GM12878 (cell line): Measurements from ENCODE around the gene FBXO3. TPM values are rescaled to one million over a fixed set of nuclear protein-coding genes. Genes with fewer than 3 reads are reported as not detected.

Experiments
- ATAC-seq: fragments of 200-7000 bp; cut with Tn5 transposase; 3 replicates; pipeline ENCODE4 v1.9.1; 2020; ENCODE audit warnings: mild to moderate bottlenecking, moderate library complexity
- BruUV-seq: library from RNA; stranded (reverse); fragments of 400-500 nt; replicated peaks from 2 replicates; lab custom pipeline; 2021; lab: Mats Ljungman, UMichigan
- CTCF ChIA-PET: fragments of 300-600 bp; sonication (Branson Sonifier 250); formaldehyde crosslinking; extraction: SDS; loops from one replicate; lab custom pipeline; 2021; ENCODE audit warnings: inconsistent platforms; lab: Yijun Ruan, JAX
- POLR2A ChIA-PET: fragments of 350-600 bp; formaldehyde crosslinking; extraction: SDS; loops from one replicate; lab custom pipeline; 2021; ENCODE audit warnings: inconsistent platforms; lab: Charles Lee
- RAD21 ChIA-PET: fragments of 300-600 bp; sonication (Branson Sonifier 250); formaldehyde crosslinking; loops from one replicate; lab custom pipeline; 2023; ENCODE audit warnings: antibody characterized with exemption; ENCODE audit not compliant: unreplicated experiment; lab: Charles Lee
- SMC1A ChIA-PET: fragments of 300-600 bp; sonication (Branson Sonifier 250); formaldehyde crosslinking; loops from one replicate; lab custom pipeline; 2023; ENCODE audit not compliant: unreplicated experiment, uncharacterized antibody; lab: Charles Lee
- DNase-seq: peaks from one replicate; pipeline ENCODE4 v3.0.0-alpha.2; 2011; ENCODE audit warnings: low read depth, low spot score
- FAIRE-seq: peaks from 3 replicates; lab custom pipeline; 2011; peaks lifted over from hg19 to GRCh38; lab: Jason Lieb, UNC
- H2AFZ ChIP-seq: 2 replicates; pipeline ENCODE4 v1.6.0; 2011; ENCODE audit warnings: low read depth, low read length, control low read depth; ENCODE audit not compliant: control insufficient read depth
- H3K27ac ChIP-seq: 2 replicates; pipeline ENCODE4 v1.5.1; 2011; ENCODE audit warnings: control low read depth; ENCODE audit not compliant: control insufficient read depth, insufficient read depth
- H3K27me3 ChIP-seq, 2 experiments: replicated peaks in 1 of 2; 2 replicates each; pipeline versions ENCODE4 v1.6.0 to v1.6.1; 2011; ENCODE audit warnings: low read length in 1 of 2; ENCODE audit not compliant: control insufficient read depth in 2 of 2, insufficient read depth in 2 of 2
- H3K36me3 ChIP-seq, 2 experiments: 2 replicates each; pipeline ENCODE4 v1.5.1; 2011; ENCODE audit warnings: low read length in 1 of 2; ENCODE audit not compliant: control insufficient read depth in 2 of 2, insufficient read depth in 2 of 2
- H3K4me1 ChIP-seq: 2 replicates; pipeline ENCODE4 v1.6.1; 2011; ENCODE audit warnings: mild to moderate bottlenecking, low read length, moderate library complexity, mixed read lengths; ENCODE audit not compliant: control insufficient read depth, insufficient read depth
- H3K4me2 ChIP-seq: 2 replicates; pipeline ENCODE4 v1.6.0; 2011; ENCODE audit warnings: control low read depth; ENCODE audit not compliant: control insufficient read depth, insufficient read depth
- H3K4me3 ChIP-seq: fragments of 200-600 bp; sonication (generic); 2 replicates; pipeline ENCODE4 v1.5.1; 2016
- H3K79me2 ChIP-seq: 2 replicates; pipeline ENCODE4 v1.6.0; 2011; ENCODE audit warnings: low read length; ENCODE audit not compliant: control insufficient read depth, insufficient read depth
- H3K9ac ChIP-seq: 2 replicates; pipeline ENCODE4 v1.8.0; 2011; ENCODE audit warnings: low read length, control low read depth, mixed read lengths; ENCODE audit not compliant: control insufficient read depth, insufficient read depth
- H3K9me3 ChIP-seq: replicated peaks from 3 replicates; pipeline ENCODE4 v1.5.1; 2011; ENCODE audit warnings: mild to moderate bottlenecking, low read length; ENCODE audit not compliant: control insufficient read depth, insufficient read depth
- H4K20me1 ChIP-seq: 2 replicates; pipeline ENCODE4 v1.6.0; 2011; ENCODE audit not compliant: control insufficient read depth, insufficient read depth
- BCL11A ChIP-seq: IDR thresholded peaks from 2 replicates; pipeline ENCODE4 v1.6.1; 2011; ENCODE audit warnings: low read depth, low read length
- CBFB ChIP-seq: IDR thresholded peaks from 2 replicates; pipeline ENCODE4 v1.6.1; 2016; ENCODE audit warnings: antibody characterized with exemption, low read depth
- CREB1 ChIP-seq: IDR thresholded peaks from 2 replicates; pipeline ENCODE4 v1.6.1; 2012; ENCODE audit warnings: low read depth, mild to moderate bottlenecking, inconsistent platforms
- HDAC2 ChIP-seq: fragments of 200-600 bp; sonication (generic); IDR thresholded peaks from 2 replicates; pipeline ENCODE4 v1.6.1; 2017
- LARP7 ChIP-seq: fragments of 450-650 bp; IDR thresholded peaks from 2 replicates; pipeline ENCODE4 v1.6.1; 2017; ENCODE audit warnings: mild to moderate bottlenecking
- MEF2A ChIP-seq: IDR thresholded peaks from 2 replicates; pipeline ENCODE4 v1.6.1; 2011; ENCODE audit warnings: low read depth, mild to moderate bottlenecking, low read length, moderate library complexity; ENCODE audit not compliant: insufficient read depth
- MEF2B ChIP-seq: fragments of 450-650 bp; IDR thresholded peaks from 2 replicates; pipeline ENCODE4 v1.6.1; 2018; ENCODE audit warnings: mild to moderate bottlenecking, moderate library complexity; ENCODE audit not compliant: partially characterized antibody, poor library complexity, severe bottlenecking
- SREBF2 ChIP-seq: IDR thresholded peaks from 2 replicates; pipeline ENCODE4 v1.6.1; 2012; ENCODE audit warnings: mild to moderate bottlenecking, low read length
- WGBS: methylation state at CpG from one replicate; pipeline ENCODE4 v1.1.6; 2016; ENCODE audit warnings: low lambda C conversion rate; ENCODE audit not compliant: insufficient replicate concordance, insufficient coverage; ENCODE audit errors: missing lambda C conversion rate; 5-methylcytosine and 5-hydroxymethylcytosine counted together
- in situ Hi-C: fragments of 300-500 bp; cut with MboI; formaldehyde crosslinking; loops from 9 replicates; pipeline ENCODE4 v1.14.3; 2018; ENCODE audit warnings: mixed read lengths
- intact Hi-C: fragments of 100-400 bp; cut with micrococcal nuclease; formaldehyde crosslinking; loops from one replicate; pipeline ENCODE4 v1.14.2; 2022; ENCODE audit not compliant: unreplicated experiment
- polyA plus RNA-seq, 11 experiments: library from polyadenylated mRNA; depleted of rRNA in 4 of 11; unstranded in 6 of 11; stranded (reverse) in 5 of 11; fragments of >200 nt; fragmentation: Nextera tagmentation in 4 of 11; fragmentation: Illumina TruSeq in 1 of 11; extraction: Ambion mirVana in 4 of 11; extraction: Trizol in 1 of 11; gene quantifications; 1 replicate in 1 of 11; 2 replicates in 10 of 11; pipeline versions ENCODE4 v1.2.1 to v1.2.3, GENCODE V29; 2011 to 2016; ENCODE audit warnings: inconsistent platforms in 2 of 11, missing spikeins in 2 of 11, low read depth in 1 of 11
- total RNA-seq, 4 experiments: library from RNA; depleted of rRNA in 3 of 4; stranded (reverse); fragments of >200 nt in 3 of 4; fragmentation: Illumina TruSeq in 1 of 4; extraction: Trizol in 1 of 4; gene quantifications; 2 replicates each; pipeline versions ENCODE4 v1.2.1 to v1.2.3, GENCODE V29; 2013 to 2021
- TF ChIP-seq, protein P1 (sequence below): IDR thresholded peaks from 2 replicates; pipeline ENCODE4 v1.6.1; 2012; ENCODE audit warnings: low read depth, low read length, improper control_type of control experiment
- TF ChIP-seq, protein P2 (sequence below): IDR thresholded peaks from 2 replicates; pipeline ENCODE4 v1.6.1; 2012; ENCODE audit warnings: mild to moderate bottlenecking, low read depth, low read length

Gene FBXO3
- total and polyA plus RNA-seq, 10 of the 15 experiments (the other 5 are each of a cell fraction or from before 2014, with no cell fraction given) = 8.9 to 33.4 (median 13.8) TPM

DNA sequence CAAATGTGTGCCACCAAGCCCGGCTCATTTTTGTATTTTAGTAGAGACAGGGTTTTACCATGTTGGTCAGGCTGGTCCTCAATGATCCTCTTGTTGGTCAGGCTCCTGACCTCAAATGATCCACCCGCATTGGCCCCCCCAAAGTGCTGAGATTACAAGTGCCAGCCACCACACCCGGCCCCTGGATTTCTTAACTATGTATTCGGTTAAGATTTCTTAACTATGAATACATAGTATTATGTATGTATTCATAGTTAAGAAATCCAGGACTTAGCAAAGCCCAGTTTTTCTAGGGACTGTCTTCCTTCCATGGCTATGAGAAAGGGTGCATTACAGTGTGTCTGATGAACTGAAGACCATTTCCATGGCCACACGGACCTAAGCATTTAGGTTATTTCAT, 75.4 kb downstream of the FBXO3 start (continued):
- TF ChIP-seq BCL11A = no peak
- no peak for TF ChIP-seq LARP7
- TF ChIP-seq HDAC2 = no peak
- TF ChIP-seq, protein P1, sequence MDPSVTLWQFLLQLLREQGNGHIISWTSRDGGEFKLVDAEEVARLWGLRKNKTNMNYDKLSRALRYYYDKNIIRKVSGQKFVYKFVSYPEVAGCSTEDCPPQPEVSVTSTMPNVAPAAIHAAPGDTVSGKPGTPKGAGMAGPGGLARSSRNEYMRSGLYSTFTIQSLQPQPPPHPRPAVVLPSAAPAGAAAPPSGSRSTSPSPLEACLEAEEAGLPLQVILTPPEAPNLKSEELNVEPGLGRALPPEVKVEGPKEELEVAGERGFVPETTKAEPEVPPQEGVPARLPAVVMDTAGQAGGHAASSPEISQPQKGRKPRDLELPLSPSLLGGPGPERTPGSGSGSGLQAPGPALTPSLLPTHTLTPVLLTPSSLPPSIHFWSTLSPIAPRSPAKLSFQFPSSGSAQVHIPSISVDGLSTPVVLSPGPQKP = no peak
- TF ChIP-seq CBFB = no peak
- no peak for TF ChIP-seq SREBF2
- TF ChIP-seq CREB1 = no peak
- TF ChIP-seq, all 136 proteins: peak for 0

DNA sequence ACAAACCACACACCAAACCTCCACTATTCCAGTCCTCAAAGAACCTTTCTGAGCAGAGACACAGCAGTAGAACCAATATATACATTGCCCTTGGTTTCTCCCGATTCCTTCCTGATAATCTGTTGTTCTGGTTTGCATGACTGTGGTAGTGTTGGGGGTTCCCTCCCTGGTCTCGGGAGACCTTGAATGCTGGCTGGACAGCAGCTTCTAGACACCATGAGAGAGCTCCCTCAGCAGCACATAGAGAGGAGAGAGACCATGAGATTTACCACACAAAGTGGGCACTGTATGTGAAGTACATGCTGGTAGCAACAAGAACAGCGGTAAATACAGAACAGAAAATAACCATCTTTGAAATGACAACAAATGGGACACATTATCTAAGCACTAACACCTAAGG, 76.3 kb downstream of the FBXO3 start:
- Histone ChIP-seq H3K36me3 (no peaks in the 10 kb centered on the region), H3K4me1 (peaks cover 12% of the 10 kb centered on the region), H3K79me2 (no peaks in the 10 kb centered on the region), H2AFZ (no peak overlapping the region), H3K4me2 (no peak overlapping the region), H3K9me3 (no peaks in the 10 kb centered on the region), H4K20me1 (no peaks in the 10 kb centered on the region), H3K4me3 (no peak overlapping the region), H3K9ac (no peak overlapping the region), H3K27ac (no peak overlapping the region), H3K27me3 (no peaks in the 10 kb centered on the region)
- 18% methylated on average over 3 of the region's 3 CpGs for WGBS
- TF ChIP-seq, protein P2, sequence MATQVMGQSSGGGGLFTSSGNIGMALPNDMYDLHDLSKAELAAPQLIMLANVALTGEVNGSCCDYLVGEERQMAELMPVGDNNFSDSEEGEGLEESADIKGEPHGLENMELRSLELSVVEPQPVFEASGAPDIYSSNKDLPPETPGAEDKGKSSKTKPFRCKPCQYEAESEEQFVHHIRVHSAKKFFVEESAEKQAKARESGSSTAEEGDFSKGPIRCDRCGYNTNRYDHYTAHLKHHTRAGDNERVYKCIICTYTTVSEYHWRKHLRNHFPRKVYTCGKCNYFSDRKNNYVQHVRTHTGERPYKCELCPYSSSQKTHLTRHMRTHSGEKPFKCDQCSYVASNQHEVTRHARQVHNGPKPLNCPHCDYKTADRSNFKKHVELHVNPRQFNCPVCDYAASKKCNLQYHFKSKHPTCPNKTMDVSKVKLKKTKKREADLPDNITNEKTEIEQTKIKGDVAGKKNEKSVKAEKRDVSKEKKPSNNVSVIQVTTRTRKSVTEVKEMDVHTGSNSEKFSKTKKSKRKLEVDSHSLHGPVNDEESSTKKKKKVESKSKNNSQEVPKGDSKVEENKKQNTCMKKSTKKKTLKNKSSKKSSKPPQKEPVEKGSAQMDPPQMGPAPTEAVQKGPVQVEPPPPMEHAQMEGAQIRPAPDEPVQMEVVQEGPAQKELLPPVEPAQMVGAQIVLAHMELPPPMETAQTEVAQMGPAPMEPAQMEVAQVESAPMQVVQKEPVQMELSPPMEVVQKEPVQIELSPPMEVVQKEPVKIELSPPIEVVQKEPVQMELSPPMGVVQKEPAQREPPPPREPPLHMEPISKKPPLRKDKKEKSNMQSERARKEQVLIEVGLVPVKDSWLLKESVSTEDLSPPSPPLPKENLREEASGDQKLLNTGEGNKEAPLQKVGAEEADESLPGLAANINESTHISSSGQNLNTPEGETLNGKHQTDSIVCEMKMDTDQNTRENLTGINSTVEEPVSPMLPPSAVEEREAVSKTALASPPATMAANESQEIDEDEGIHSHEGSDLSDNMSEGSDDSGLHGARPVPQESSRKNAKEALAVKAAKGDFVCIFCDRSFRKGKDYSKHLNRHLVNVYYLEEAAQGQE = peak; percentile 25; the same call in 1 of the 2 replicates
- TF ChIP-seq MEF2B (peak; percentile 37), MEF2A (no peak)
- no peak for FAIRE-seq
- no peak for DNase-seq
- intact Hi-C loops (no loop called here), in situ Hi-C loops (no loop called here)
- ChIA-PET CTCF (interaction anchor here (0.8 kb wide), 1 partner anchor 44 kb away, joined by 3 read pairs; no protein-coding TSS in a partner anchor), POLR2A (no interaction called here), RAD21 (interaction anchor here (1.0 kb wide), 1 partner anchor 18 kb away, joined by 3 read pairs; no protein-coding TSS in a partner anchor), SMC1A (interaction anchor here (0.8 kb wide), 1 partner anchor 11 kb away, joined by 3 read pairs; no protein-coding TSS in a partner anchor)
- BruUV-seq = no TSS peak
- ATAC-seq = no peak
